HG02852 (cell line): Measurements from ENCODE around the gene RHOA.
A peak's percentile ranks its signal among the peaks of the same experiment; 100 is the strongest.
"Not testable (repeated sequence)": the region's sequence is repeated elsewhere in the genome, so short reads cannot be mapped to it uniquely, and the experiment has no call there.

Experiments used
- ATAC-seq: cut with Tn5 transposase; IDR thresholded peaks from one replicate; pipeline ENCODE4 v1.9.1; 2021; ENCODE audit warnings: mild to moderate bottlenecking, moderate library complexity; ENCODE audit not compliant: unreplicated experiment

Gene RHOA

DNA sequence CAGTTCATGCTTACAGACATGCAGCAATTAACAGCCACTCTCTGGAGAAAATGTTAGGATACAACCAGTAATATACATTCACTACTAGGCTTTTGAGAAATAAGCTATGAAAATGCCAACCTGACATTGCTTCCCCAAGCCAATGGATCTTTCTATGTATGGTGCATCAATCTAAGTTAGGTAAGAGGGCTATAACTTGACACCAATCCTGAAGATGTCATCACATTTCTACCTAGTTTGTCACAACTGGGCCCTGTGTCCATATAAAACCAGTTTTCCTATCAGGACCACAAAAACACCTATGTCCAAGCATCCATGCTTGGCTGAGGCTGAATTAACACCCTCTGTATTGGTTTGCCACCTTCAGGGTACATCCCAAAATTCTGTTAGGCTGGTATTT is 39.8 kb downstream of the RHOA start:
- no peak for ATAC-seq

DNA sequence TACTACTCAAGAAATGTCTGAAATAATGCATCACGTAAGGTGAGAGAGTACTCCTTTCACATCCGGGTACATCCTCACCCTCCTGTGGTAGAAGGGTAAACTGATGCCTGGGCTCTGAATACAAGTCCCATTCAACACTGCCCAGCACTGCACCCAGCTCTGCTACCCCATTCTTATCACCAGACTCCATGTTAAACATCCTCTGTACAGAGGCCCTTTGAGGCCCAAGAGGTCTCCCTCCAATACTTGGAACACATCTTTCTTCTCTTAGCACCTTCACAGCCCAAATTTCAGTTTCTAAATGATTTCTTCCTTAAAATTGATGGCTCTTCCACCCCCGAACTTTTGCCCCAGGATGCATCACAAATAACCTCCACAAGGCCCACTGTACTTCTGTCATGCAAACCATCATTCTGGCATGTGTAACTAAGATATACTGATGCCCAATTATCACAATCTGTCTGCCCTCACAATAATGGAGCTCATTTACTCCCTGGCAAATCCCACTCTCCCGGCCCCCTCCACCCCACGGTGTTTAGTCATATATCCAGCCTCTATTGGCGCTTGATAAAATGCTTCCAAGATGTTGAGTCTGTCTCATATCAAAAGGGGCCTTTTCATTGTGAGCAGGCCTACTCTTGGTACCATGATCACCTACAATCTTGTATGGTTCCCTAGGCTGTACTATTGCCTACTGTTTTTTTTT is 41.0 kb downstream of the RHOA start:
- no peak for ATAC-seq

DNA sequence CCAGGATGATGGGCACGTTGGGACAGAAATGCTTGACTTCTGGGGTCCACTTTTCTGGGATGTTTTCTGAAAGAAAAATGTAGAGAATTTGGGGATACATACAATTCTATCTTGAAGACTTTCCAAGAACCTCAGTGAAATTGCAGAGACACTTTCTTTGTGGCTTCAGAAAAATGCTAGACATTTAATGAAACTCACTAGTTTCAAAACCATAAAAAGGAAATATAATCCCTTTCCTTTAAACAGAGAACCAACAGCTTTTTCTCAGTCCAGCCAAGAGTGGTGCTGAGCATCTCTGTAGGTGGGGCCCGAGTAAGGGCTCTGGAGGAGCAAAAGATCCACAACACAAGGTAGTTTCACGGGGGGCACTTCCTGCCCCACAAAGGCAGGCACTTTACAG is 49.2 kb downstream of the RHOA start:
- no peak for ATAC-seq

DNA sequence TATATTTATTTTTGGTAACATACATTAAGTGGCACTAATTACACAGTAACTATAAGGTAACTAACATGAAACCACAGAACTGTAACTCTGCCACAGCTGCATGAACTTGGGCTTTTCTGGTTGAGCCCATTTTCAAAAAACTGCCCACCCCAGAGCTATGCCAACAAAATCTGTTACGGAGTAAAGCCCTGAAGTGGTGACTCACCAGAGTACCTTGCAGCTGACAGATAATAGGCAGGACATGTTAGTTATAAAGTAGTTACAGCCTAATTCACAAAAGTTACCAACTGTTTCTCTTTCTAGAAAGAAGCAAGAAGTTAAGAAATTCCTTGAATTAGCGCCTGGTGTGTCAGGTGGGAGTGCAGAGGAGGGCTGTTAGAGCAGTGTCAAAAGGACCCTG is 52.2 kb downstream of the RHOA start:
- ATAC-seq: no peak

DNA sequence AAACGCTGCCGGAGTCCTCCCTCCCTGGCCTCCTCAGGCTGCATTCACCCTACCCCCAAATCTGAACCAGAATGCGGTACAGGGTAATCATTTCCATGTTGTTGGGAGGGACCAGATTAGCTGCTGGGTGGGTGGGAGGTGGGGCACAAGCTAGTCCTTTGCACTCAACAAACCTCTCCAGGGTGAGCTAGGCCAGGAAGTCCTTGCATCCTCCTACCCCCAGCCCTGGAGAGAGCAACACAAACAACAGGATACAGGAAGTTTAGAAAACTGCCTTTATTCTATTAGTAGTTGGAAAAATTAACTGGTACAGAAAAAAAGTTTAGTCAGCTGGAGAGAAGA is 52.9 kb downstream of the RHOA start:
- no peak for ATAC-seq

DNA sequence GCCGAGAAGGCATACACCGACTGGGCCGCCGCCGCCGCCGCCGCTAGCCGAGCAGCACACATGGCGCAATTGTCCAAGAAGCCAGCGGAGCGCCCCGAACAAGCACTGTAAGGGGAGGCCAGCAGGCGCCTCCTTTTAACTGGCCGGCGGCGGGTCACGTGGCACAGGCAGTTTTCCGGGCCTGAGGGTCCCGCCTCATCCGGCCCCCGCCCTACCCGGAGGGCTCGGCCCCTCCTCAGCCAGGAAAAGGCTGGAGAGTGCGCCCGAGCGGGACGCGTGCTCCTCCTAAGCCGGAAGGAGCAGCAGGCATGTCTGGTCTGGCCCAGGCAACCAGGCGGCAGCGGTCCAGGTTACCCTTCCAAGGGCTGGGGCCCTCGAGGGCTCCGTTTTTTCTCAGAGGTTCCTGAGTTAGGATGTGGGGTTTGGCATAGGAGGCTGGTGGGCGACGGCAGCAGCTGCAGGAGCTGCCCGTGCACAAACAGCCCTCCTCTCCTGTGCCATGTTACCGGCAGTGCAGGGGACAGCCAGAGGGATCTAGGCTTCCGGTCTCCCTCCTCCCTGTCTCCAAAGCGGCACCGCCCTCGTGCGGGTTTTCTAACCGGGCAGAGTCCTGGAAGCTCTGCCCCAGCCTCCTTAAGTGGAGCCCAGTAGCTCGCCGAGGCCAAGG is 53.4 kb downstream of the RHOA start, which contains the start of gene GPX1:
GPX1 (minus strand) TSS at position 137 of the 667 bp plus-strand sequence; CDS start at position 62, 75 bp downstream.
- ATAC-seq: peak; percentile 86

DNA sequence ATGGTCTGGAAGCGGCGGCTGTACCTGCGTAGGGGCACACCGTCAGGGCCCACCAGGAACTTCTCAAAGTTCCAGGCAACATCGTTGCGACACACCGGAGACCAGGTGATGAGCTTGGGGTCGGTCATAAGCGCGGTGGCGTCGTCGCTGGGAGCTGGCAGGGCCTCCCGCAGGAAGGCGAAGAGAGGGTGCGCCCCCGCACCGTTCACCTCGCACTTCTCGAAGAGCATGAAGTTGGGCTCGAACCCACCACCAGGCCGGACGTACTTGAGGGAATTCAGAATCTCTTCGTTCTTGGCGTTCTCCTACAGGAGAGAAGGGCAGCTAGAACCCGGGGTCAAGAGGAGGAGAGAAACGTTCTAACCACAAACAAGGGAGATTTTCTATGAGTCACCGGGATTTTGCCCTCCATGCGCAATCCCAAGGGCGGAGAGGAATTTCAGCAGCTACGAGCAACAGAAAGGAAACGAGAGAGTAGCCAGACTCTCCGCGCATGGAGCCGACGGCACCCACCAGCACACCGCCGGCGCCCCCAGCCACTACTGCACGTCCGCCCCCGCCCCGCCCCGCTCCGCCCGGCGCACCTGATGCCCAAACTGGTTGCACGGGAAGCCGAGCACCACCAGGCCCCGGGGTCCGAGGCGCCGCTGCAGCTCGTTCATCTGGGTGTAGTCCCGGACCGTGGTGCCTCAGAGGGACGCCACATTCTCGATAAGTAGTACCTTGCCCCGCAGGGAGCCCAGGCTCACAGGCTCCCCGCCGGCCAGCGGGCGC is 54.1 kb downstream of the RHOA start:
- ATAC-seq: peak; percentile 22

DNA sequence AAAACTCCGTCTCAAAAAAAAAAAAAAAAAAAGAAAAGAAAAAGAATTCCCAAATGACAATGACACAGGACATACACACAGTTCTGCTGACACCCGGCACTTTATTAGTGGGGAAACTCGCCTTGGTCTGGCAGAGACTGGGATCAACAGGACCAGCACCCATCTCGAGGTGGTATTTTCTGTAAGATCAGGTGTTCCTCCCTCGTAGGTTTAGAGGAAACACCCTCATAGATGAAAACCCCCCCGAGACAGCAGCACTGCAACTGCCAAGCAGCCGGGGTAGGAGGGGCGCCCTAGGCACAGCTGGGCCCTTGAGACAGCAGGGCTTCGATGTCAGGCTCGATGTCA is 54.7 kb downstream of the RHOA start:
- ATAC-seq: not testable (repeated sequence)

DNA sequence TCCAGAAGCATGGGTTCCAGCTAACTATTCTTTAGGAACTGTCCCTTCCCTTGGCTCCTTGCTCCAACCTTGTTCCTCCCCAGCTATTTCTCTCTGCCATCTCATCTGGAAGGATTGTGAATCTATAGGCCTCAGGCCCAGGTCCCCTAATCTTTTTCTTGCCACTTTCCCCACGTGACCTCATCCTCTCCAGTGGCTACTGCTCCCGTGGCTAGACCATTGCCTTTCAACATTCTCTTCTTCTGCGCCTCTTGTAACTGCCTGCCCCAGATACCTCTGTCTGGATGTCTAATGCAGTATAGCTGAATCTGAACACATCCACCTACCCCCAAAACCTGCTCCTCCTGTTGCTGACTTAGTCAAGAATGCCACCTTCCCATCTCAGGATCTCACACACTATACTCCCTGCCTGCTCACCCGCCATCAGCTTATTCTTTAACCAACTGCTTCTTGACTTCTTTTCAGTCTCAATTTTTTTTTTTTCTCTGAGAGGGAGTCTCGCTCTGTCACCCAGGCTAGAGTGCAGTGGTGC is 58.8 kb downstream of the RHOA start:
- no peak for ATAC-seq

DNA sequence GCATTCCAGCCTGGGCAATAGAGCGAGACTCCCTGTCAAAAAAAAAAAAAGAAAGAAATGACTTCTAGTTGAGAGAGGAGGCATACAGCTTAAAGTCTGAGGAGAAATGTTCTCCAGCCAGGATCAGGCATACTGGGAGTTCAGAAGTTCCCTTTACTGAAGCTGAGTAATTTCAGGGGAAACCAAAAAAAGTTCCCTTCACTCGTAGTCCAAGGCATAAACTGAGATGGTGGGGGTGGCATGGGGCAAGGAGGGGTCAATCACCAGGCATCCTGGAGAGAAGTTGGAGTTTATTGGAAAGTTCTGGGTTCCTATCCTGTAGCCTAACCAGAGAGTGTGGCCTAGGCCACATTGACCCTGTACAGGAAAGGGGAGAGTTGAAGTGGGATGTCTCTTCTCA is 59.5 kb downstream of the RHOA start:
- no peak for ATAC-seq

DNA sequence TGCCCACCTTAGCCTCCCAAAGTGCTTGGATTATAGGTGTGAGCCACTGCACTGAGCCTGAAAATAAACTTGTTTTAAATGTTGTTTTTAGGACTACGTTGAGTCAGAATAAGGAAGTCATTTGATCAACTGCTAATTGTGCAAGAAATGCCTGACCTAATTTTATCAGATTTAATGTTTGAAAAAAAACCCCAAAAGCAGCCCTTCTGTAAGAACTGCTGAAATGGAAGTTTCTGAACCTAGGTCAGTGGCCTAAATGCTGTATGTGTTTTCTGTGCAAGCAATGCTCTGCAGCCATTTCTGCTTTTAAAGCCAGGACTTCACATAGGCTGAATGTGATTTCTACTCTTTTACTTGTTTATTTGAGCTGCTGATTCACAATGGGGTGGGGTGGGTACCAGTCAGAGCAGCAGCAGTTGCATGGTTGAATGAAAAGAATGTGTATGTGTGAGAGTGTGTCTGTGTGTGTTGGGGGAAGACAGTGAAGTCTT is 60.2 kb downstream of the RHOA start:
- no peak for ATAC-seq

DNA sequence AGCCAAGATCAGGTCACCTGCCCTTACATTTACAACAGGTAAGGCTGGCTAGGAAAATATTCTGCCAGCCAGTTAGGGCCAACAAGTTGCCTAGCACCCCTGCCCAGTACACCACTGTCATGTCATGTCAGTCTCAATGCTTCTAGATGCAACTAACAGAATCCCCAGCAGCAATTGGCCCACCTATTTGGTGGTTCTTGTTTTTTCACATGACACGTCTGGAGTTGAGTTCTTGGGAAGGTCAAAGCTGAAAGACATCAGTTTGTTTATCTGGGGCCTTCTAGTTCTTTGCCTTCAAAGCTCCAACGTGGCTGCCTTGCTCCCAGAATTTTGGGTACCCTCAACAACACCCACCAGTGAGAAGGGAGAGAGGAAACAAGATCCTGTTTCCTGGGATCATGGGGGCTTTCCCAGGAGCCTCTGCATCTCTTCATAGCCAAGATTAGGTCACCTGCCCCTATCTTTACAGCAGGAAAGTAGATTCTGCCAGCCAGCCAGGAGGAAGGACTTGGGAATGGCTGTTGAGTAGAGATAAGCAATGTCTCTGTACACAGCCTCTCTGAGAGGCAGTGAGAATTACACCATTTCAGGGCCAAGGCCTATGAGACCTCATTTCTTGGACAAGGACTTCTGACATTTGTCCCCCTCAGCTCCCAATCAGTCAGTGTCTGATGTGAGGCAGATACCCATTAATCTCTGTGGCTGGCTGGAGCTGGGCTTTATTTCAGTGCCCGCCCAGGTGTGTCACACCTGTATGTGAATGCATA is 62.2 kb downstream of the RHOA start:
- ATAC-seq: no peak

DNA sequence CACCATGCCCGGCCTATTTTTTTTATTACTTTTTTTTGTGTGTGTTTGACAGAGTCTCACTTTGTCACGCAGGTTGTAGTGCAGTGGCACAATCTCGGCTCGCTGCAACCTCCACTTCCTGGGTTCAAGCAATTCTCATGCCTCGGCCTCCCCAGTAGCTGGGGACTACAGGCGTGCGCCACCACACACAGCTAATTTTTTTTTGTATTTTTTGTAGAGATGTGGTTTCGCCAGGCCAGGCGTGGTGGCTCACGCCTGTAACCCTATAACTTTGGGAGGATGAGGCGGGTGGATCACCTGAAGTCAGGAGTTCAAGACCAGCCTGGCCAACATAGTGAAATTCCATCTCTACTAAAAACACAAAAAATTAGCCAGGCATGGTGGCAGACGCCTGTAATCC is 63.4 kb downstream of the RHOA start:
- ATAC-seq: not testable (repeated sequence)

DNA sequence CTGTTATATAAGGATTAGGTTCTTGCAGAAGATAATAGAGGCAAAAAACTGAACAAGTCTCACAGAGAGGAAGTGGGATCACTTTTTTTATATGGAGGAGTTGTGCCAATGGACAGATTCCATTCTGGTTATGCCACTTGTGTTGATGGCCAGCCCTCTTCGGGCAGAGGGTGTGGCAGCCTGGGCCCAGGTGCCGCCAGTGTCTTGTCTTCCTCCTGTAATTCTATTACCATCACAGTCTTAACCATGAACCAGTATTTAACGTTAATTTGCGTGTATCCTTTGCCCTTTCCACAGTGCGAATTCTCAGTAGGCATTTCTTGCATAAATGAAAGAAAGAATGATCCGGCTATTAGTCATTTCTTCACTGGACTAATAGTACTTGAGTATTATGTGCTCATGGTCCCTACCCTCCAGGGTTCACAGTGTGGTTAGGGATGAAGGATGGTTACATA is 65.0 kb downstream of the RHOA start:
- no peak for ATAC-seq

DNA sequence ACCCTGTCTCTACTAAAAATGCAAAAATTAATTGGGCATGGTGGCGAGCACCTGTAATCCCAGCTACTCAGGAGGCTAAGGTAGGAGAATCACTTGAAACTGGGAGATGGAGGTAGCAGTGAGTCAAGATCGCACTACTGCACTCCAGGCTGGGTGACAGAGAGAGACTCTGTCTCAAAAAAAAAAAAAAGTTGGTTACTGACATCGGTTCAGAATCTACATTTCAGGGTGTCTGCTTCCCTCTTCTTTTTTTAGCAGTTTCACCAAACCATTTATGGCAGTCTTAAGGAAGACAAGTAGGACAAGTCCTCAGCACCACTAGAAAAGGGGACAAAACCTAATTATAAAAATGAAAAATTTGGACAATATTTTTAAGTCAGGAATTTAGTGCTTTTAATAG is 68.6 kb downstream of the RHOA start:
- no peak for ATAC-seq

DNA sequence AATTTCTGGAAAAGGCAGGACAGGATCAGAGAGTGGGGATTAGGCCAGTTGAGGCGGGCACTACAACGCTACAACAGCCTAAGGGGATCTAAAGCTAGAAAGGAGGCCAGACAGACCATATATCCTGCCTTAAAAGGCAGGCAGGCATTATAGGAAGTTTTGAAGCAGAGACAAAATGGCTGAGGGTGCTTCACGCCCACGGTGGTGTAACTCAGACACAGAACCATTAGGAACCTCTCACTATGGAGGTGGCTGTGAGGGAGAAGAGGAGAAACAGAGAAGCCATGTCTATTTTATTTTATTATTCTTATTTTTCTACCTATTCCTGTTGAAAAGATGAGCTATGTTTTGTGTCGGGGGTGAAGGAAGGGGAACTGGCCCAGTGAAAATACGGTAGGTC is 69.8 kb downstream of the RHOA start:
- ATAC-seq: no peak

DNA sequence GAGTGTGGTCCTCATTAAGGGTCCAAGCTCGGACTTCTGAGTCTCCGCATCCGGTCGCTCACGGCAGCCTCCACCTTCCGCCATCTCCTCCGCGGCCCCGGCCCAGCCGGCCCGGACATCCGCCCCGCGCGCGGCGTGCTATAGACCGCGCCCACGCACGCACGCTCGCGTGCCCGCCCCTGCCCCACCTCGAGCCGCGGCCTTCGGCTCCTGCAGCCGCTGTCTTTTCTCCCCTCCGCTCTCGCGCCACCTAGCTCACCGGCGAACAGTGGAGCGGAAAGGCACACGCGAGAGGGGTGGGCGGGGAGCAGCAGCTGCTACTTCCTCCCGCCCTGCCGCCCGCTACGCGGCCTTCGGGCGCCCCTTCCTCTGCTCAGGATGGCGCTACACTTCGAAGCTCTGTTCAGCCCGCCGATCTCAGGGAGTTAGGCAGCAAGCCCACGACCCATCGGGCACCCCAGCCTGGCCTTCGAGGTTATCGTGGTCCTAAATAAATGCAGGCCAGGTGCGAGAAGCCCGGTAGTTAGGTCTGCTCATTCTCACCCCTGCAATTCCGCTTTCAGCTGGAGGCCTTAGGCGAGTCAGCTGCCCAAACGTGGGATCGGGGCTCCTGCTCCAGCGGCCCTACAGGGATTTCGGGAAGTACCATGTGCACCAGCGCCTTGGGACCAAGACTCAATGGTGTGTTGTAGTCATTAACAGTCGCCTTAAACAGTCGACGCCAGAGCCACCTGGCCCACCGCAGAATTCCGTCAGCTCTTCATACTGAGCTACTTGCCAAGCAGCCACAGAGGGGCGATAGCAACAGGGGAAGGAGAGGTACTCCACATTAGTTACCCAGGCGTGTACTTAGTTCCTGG is 71.6 kb downstream of the RHOA start, which contains the start of gene USP4:
USP4 (minus strand) TSS at position 113 of the 860 bp plus-strand sequence; CDS start at position 84, 29 bp downstream.
- ATAC-seq: peak; percentile 75

DNA sequence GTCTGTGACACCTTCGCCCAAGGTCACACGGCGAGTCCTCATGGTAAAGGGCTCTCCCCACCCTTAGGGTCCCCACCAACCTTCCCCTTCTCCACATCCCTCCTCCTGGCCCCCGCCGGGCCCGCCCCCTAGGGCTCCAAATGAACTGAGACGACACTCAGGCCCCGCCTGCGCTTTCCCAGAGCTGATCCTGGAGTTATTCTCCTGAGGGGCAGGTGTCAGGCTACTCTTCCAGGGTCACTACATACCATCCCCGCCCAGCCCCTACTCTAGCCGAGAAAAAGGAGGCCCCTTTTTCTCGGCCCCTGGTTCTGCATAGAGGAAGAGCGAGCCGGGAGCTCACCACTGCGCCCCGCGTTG is 72.2 kb downstream of the RHOA start:
- ATAC-seq: peak; percentile 15

DNA sequence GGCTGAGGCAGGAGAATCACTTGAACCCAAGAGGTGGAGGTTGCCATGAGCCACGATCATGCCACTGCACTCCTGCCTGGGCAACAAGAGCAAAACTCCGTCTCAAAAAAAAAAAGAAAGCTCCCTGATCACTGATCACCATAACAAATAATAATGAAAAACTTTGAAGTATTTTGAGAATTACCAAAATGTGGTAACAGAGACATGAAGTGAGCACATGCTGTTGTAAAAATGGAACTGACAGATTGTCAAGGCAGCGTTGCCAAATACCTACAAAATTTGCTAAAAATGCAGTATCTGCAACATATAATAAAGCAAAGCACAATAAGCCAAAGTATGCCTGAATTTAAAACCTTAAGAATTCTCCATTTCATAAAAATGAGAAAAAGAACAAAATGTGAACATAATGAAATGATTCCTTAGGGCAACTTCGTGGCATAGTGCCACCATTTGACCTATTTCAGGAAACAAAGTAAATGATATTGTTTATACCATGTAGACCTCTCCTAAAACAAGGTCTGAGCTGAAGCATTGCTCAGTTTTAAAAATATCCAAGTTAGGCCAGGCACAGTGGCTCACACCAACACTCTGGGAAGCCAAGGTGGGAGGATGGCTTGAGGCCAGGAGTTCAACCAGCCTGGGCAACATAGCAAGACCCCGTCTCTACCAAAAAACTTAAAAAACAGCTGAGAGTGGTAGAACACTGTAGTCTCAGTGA is 77.7 kb downstream of the RHOA start:
- ATAC-seq: no peak
